Activated gamma-delta T cell treated with Interleukin-2 at 50 U/mL for 16 hours (primary cell): ENCODE data around the gene PLAAT1.

ENCODE experiments used
- DNase-seq: peaks from one replicate; pipeline ENCODE4 v3.0.0-alpha.2; 2020

Gene PLAAT1

DNA sequence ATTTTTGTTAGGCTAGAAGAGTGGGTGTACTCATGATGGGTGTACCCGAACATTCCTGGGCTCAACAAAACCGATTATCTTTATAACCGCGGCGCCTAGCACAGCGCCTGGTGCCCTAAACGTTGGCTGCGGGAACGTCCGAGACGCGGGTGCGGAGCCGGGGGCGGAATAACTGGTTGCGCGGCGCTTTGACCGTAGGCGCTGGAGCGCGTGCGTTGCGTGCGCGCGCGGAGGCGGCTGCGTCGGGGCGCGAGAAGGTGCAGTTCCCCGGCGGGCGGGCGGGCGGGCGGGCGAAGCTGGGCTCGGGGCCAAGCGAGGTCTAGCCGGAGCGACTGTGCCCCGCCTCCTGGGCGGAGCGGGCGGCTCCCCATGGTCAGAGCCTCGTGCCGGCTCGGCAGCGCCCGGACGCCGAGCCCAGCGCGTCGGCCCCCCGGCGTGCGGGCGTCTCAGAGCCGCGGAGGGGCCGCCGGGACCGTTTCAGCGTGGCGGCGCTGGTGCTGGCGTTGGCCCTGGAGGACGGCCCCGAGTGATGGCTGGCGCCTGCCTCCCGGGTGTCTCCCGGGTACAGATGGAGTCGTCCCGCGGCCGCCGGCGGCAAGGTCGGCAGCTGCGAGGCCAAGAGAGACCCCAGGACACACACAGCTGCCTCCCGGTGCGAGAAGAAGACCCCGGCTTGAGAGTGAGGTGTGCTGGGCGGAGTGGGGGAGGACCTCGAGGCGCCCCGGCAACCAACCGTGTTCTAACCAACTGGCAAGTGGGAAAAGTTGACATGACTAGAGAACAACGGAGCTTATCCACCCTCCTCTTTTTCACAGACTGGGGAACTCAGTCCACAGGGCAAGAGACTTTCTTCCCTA is at the start of gene PLAAT1:
Gene PLAAT1, plus strand, starts transcription at position 373 of the 857 bp plus-strand sequence. CDS start 14,429 bp downstream, outside the sequence.
- no peak for DNase-seq

DNA sequence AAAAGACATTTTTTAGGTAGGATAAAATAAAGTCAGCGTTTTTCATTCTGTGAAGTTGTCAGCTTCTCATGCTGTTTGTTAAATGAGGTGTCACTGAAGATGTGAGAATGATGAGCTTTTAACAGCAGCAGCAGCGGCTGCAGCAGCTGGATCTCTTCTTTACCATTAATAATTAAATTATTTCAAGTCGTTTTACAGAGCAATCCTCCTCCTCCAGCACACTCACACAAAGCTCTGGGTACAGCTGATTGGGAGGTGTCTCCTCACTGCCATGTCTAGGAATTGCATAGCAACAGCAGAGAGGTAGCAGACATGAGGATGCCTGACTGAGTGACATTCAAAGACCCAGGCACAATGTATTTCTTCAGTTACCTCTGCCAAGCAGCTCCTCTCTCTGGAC is 46.7 kb upstream of the PLAAT1 start:
- DNase-seq = no peak

DNA sequence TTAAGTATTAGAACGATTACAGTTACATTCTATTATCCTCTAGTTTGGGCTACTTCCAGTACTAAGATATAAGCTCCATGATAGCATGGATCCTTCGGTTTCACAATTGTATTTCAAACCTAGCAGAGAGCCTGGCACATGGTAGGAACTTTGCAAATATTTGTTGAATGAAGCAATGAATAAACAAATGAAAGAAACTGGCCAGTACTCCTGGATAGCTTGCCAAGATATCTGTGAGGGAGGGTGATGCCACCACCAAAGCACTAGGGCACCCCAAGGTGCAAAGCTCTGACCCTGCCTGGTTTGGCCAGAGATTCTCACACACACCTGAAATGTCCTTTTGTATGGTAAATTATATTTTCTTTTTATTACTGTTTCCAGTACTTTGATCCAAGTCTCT is 44.3 kb upstream of the PLAAT1 start:
- DNase-seq = no peak

DNA sequence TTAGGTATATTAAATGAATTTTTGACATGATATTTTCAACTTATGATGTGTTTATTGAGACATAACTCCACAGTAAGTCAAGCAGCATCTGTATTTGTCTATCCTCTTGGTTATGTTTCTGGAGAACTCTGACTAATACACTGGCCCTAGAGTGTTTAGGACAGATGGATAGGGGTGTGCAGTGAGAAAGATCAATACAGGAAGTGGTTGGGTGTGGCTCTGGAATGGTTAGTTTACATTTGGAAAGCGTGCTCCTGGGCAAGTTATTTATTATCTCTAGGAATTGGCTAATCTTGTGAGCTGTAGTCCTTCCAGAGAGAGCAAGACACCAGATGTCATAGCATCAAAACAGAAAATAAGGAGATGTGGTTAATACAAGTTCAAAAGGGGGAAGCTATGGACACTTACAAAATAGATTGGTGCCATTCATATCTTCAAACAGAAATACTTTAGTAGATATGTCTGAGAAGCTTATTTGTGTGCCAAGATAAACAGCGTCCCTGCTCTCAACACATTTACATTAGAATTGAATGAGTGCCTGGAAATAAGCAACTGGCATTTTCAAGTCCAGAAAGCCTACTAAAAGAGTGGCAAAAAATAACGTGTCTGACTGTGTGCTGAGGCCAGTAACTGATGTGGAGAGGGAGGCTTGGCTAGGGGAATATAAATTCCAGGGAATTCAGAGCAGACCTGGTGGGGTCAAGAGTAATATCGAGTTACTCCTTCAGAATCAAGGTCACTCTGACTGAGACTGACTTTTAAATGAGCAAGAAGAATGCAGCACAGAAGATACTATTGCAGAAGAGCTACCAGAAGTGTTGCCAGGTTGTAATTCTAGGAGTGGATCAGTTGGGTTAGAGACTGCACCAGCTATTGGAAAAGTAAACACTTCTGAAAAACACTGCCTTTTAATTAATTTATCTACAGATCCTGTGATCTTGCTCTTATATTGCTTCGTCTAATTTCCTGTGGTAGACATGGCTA is 33.4 kb upstream of the PLAAT1 start:
- no peak for DNase-seq

DNA sequence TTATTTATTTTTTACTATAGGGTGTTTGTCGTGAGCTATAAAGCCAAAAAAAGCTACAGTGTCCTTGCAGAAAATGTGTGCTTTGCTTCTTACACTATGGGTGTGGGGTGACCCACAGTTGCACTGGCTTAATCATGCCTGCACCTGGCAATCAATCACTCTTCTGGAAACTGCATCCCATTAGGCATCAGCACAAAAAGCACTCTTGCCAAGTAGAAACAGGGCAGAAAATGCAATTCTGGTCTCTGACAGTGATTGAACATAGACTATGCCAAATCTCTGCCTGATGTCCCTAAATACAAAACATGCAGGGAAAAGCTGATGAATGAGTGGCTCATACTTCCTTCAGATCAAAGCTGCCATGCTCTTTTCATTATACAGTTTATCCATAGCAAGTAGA is 30.4 kb upstream of the PLAAT1 start:
- no peak for DNase-seq

DNA sequence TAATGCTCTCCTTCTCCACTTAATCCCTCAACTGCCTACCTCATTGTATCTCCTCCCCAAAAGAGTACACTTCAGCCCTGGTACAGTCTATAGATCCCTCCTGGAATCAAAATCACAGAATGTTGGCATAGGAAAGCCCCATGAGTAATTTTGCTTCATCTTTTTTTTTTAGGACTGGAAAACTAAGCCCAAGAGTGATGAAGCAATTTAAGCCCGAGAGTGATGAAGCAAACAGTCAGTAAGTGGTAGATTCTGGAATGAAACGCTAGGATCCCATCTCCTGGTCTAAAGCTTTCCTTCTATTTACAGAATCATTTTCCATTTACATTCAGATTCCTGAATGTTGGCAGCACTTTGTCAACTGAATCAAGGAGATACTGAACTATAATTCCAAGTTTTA is 29.8 kb upstream of the PLAAT1 start:
- no peak for DNase-seq

DNA sequence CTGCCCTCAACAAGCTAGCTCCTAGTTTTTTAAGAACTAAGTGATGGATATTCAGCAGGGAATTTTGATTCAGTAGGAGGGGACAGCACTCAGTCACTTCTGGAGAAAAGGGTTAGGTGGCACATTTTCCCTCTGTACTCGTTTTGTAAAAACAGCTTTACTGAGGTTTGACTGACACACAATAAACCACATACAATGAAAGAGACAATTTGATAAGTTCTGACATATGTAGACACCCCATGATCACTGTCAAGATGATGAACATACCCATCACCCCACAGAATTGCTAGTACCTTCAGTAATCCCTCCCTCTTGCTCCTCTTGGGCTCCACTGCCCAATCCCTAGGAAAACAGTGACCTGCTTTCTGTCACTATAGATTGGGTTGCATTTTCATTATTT is 29.0 kb upstream of the PLAAT1 start:
- DNase-seq = no peak

DNA sequence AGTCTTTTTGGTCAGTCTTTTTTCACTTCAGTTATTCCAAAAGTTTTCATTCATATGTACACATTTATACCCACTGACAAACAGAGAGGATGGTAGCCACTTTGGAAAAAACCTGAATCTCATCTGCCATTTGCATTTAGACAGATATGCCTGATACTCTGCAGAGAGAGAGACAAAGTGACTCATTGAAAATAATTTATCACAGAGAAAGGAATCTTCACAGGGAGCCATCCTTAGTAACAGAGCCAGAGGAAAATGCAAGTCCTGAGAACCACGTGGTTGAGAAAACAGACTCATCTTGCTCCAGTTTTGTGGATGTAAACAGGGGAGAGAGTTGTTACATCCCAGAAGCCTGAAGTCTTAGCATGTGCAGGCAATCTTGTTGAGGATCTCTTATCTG is 28.2 kb upstream of the PLAAT1 start:
- DNase-seq = no peak

DNA sequence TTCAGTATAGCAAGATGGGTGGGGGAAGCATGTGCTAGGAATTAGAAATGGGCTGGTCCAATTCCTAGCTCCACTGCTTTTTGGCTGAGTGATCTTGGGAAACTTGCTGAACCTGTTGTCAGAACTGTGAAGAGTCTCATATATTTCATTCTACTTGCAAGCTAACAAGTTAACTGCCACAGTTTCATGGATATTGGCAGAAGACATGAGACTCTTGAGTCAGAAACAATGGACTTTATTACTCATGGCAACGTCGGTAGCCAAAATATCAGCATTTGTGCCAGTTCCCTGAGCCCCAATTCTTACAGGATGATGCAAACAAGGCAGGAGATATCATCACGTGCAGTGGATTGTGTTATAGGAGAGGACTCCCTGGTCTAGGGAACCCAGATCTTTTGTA is 26.6 kb upstream of the PLAAT1 start:
- no peak for DNase-seq

DNA sequence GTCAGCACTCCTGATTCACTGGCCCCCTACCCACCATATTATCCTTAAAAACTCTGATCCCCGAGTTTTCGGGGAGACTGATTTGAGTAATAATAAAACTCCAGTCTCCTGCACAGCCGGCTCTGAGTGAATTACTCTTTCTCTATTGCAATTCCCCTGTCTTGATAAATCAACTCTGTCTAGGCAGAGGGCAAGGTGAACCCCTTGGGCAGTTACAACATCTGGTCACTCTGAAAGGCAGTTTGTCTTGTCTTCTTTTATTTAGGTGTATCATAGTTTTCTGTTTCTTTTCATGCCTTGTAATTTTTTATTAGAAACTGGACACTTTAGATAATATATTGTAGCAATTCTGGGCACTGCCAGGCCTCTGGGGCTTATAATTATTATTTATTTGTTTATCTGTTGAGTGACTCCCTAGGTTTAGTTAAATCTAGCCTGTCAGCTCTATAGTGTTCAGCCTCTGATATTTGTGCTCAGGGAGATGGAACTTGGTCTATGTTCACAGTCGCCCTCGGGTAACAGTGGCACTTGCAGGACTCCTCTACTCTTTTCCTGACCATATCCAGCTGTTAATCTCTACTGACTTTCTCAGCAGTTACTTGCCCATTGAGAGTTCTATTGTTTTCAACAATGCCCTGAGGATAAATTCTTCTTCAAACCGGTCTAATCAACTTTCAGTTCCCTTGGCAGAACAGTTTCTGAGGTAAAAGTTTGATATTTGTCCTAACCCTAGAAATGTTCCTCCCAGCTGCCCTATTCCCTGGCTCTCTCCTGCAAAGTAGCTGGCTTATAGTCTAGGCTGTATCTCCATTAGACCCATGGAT is 15.5 kb upstream of the PLAAT1 start:
- no peak for DNase-seq

DNA sequence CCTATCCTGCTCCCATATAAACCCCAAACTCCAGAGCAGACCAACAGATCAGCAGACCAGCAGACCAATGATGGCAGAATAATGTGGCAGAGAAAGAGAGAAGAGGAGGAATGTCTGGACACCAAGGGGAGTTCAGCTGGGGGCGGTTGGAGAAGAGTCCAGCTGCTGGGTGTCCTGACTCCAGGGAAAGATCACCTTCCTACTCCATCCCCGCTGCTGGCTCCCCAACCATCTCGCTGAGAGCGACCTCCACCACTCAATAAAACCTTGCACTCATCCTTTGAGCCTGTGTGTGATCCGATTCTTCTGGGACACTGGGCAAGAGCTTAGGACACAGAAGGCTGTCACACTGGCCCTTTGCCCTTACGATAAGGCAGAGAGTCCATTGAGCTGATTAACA is 12.8 kb upstream of the PLAAT1 start:
- no peak for DNase-seq

DNA sequence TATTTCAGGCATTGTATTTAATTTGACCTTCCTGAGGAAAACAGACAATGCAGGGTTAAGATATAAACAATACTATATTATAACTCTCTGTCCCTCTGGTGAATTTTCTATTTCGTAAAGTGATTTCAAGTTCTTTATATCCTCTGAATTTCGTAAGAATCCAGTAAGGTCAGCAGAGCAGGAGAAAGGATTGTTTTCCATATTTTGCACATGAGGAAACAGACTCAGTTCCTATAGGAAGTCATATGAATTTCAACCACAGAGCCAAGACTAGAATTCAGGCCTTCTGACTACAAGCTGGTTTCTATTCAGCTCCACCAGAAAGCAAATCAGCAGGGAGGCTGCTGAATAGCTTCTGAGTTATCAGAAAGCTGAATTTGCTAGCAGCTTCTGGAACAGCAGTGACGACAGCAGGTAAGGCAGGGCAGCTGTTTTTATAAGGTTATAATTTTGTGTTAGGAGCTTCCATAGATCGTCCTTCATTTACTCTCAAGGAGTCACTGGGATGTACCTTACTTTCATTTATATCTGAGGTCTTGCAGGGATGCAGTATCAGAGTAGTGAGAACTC is 11.1 kb upstream of the PLAAT1 start:
- no peak for DNase-seq

DNA sequence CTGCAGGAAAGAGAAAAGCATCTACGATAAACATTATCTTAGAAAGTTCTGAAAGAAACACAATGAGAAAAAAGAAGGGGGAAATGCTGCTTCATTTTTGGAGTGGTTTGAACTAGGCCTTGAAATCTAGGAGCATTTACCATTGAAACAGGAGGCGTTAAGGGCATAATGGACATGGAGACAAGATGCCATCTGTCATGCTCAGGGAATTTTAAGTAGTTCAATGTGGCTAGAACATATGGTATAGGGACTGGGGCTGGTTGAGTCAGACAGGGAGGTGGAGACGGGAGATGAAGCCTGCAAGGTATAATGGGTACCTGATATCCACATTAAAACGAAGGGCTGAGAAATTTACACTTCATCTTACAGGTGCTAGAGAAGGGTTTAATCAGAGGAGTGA is 10.4 kb upstream of the PLAAT1 start:
- no peak for DNase-seq

DNA sequence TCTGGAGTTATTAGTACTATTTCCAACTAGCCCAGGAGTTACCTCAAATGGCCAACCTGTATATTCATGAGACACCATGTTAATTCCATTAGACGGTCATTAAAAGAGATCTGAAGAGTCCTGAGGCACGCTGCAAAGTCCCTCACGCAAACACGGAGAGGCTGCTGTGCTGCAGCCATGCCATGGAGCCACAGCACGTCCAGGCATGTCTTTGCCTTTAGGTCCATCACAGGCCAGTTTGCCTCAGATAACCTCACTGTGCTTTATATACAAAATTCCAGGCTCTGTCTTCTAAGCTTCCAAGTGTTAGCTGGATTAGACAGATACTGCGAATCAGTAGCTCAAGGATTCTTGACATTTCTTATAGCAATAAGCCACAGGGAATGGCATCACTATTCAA is 9.8 kb upstream of the PLAAT1 start:
- DNase-seq = no peak

DNA sequence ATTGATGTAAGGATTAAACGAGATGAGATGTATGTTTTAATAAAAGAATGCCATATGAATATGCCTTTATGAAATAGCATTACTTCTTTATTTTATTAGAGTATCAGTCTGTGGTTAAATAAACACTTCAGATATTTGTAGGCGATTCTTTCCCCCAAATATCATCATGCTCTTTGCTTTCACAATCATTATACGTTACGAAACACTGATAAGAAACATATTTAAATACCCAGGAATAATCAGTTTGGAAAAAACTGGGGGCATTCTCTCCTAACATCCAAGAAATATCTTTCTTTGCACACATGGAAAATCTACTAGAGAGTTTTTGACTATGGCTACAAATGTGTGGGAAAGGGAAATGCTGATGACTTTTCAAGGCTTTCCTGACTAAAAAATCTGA is 4.4 kb upstream of the PLAAT1 start:
- DNase-seq = no peak

DNA sequence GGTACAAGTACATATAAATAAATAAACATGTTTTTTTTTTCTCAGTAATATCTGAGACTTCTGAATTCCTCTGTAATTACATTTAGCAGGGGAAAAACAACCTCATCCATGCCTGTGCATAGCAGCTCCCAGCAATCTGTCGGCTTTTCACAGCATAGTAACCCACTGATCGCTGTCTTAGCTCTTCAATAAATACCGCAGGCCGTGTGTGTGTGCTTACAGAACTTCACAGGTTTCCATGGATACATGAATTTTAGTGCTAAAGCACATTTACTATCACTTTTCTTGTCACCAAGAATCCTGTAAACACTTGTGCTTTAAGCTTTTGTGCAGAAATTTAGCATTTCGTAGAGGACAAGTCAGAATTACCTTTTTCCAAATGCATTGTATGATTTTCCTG is 4.0 kb upstream of the PLAAT1 start:
- DNase-seq = no peak

DNA sequence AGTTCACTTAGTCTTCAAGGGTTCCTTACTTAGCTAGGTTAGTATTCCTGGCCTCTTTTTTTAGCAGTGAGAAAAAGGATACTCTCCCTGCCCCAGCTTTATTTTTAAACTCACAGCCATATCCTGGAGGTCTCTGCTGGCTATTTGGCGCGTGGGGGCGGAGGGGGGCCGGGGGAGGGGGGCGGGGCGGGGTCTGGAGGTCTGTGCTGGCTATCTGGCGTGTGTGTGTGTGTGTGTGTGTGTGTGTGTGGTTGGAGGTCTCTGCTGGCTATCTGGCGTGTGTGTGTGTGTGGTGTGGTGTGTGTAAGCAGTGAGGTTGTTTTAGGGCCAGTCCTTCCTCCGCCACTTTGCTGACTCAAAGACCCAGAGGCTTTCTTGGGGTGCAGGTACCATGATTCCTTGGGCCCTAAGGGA is 579 bp upstream of the PLAAT1 start:
- DNase-seq = no peak

DNA sequence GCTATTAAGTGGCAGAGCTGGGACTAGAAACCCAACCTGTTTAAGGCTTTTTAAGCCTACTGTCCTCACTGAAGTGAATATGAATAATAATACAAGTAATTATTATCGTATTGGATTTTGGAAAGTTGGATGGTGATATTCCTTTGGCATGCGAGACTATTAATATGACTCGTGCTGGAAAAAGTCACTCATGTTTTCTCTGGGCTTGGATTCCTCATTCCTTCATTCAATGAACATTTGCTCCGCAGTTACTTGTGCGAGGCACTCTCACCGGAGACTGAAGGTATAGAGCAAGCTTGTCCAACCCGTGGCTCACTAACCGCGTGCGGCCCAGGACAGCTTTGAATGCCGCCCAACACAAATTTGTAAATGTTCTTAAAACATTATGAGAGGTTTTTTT is 694 bp downstream of the PLAAT1 start:
- no peak for DNase-seq

DNA sequence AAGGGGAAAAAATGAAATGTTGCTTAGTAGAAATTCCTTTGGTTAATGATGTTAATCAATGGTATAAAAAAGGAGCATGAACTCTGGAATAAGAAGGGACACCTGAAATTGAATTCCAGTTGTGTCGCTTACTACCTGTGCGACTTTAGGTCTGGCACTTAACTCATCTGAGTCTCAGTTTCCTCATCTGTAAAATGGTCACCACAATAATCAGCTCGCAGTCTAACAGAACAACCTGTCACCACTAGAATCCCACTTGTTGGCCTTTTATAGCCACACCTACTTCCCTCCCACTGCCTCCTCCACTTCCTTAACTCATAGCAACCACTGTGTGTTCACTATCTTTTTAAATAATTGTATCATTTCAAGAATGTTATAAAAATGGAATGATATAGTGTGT is 2.5 kb downstream of the PLAAT1 start:
- DNase-seq = no peak

DNA sequence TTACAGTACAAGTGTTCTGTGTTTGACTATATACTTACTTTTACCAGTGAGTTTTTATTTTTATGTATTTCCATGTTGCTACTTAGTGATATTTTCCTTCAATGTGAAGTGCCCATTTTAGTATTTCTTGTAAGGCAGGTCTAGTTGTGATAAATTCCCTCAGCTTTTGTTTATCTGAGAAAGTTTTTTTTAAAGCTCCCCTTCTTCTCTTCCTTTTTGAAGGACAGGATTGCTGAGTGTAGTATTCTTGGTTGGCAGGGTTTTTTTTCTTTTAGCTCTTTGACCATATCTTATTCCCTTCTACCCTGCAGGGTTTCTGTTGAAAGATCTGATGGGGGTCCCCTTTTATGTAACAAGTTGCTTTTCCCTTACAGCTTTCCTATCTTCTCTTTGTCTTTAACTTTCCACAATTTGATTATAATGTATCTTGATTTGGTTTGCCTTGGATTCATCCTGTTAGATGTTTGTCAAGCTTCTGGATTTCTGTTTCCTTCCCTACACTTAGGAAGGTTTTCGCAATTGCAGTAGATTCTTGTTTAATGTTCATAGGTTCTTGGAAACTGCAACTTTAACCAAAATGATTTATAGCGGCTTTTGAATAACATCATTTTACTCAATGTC is 7.9 kb downstream of the PLAAT1 start:
- no peak for DNase-seq

DNA sequence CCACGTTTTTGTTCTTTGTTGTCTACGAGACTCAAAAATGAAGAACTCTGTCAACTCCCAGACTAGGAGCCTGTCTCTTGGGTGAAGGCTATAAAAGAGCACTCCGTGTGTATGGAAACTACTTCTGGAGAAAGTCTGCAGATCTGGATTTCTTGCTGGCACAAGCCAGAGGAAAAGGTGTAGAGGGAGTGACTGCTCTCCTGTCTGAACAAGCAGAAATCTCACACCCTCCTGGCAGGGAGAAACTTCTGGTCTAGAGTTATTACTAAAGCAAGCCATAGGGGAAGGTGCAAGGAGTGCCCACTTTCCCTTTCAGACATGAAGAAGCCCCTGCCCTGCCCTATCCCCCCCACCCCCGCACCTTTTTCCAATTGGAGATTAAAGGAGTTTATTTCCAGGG is 9.5 kb downstream of the PLAAT1 start:
- no peak for DNase-seq

DNA sequence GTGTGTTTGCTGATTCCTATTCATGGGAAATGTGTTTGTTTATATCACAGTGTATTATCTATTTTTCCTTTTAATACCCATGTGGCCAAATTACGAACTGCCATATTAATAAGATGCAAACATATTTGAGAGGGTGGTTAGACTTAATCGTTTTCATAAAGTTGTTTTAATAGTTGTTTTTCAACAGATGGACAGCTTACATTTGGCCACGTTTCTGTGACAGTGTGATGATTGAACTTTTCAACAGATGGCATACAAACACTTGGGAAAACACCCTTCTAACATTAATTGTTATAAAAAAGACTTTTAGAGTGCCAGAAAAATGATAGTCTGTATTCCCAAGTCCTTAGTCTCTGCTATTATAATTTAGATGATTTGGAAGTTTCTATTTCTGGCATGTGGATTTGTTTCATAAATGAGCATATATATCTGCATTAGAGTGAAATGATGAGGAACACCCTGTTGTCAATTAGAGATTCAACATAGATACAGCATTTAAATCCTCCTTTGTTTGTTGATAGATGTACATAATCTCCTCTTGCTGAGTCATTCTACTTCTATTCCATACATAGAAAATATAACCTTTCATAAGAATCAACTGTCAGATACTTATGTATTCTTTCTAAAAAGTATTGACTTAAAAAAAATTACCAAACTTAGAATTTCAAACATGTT is 13.1 kb downstream of the PLAAT1 start:
- DNase-seq = no peak
